ENCODE data around the gene WHRN.

WHRN gene

GRCh38 chr9:114411452-114411851, 93.8 kb downstream of the WHRN start:
- Histone ChIP-seq H3K9me3 (ENCODE audit: insufficient read depth, low read length) (no peaks in the 10 kb centered on the region), H3K27me3 (ENCODE audit: insufficient read depth, insufficient read length) (no peaks in the 10 kb centered on the region), H3K4me1 (ENCODE audit: insufficient read depth, insufficient read length) (peaks cover 35% of the 10 kb centered on the region), H3K4me3 (ENCODE audit: insufficient read length, low read depth) (no peak overlapping the region), H3K9ac (ENCODE audit: insufficient read length, low read depth) (no peak overlapping the region), H3K36me3 (ENCODE audit: insufficient read depth, insufficient read length, low read length) (no peaks in the 10 kb centered on the region)
- TF ChIP-seq YY1 (IDR thresholded peaks at IDR 0.05; ENCODE audit: insufficient read depth, insufficient read length) (no peak), SUZ12 (IDR thresholded peaks at IDR 0.05; ENCODE audit: extremely low read depth, insufficient read depth, insufficient read length) (no peak), ZNF274 (IDR thresholded peaks at IDR 0.05; ENCODE audit: low read depth, low read length) (no peak)
- DNase-seq (ENCODE audit: low read depth, low spot score), result no peak

- peaks cover 38% of the 10 kb centered on the region for H3K4me1 ChIP-seq (ENCODE audit: insufficient read depth, insufficient read length)
- no peaks in the 10 kb centered on the region for H3K36me3 ChIP-seq (ENCODE audit: insufficient read depth, insufficient read length, low read length)
- no peak for DNase-seq (ENCODE audit: low read depth, low spot score)
- no peaks in the 10 kb centered on the region for H3K27me3 ChIP-seq (ENCODE audit: insufficient read depth, insufficient read length)
- H3K9ac ChIP-seq (ENCODE audit: insufficient read length, low read depth), result peak overlapping the region; percentile 5
- H3K4me3 ChIP-seq (ENCODE audit: insufficient read length, low read depth), result no peak overlapping the region
- TF ChIP-seq ZNF274 (IDR thresholded peaks at IDR 0.05; ENCODE audit: low read depth, low read length) (no peak), SUZ12 (IDR thresholded peaks at IDR 0.05; ENCODE audit: extremely low read depth, insufficient read depth, insufficient read length) (no peak), YY1 (IDR thresholded peaks at IDR 0.05; ENCODE audit: insufficient read depth, insufficient read length) (no peak)
- H3K9me3 ChIP-seq (ENCODE audit: insufficient read depth, low read length), result no peaks in the 10 kb centered on the region
These were observed 94.4 kb downstream of the WHRN start for GRCh38 chr9:114410910-114411309.

DNA sequence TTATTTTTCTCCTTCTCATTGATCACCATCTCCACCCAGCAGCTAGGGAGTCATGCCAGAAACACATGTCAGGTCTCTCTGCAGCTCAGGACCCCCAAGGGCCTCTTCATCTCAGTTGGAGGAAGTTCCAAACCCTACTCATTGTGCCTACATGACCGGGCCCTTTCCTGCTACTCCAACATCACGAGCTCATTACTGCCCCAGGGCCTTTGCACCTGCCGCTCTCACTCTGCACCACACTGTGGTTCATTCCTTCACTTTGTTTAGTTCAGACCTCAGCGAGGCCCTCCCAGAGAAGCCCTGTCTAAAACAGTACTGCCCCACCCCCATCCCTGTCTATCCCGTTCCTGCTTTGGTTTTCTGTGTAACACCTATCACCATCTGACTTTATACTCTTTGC, 95.4 kb downstream of the WHRN start:
- no peak overlapping the region for H3K9ac ChIP-seq (ENCODE audit: insufficient read length, low read depth)
- no peak overlapping the region for H3K4me3 ChIP-seq (ENCODE audit: insufficient read length, low read depth)
- TF ChIP-seq SUZ12 (IDR thresholded peaks at IDR 0.05; ENCODE audit: extremely low read depth, insufficient read depth, insufficient read length) (no peak), ZNF274 (IDR thresholded peaks at IDR 0.05; ENCODE audit: low read depth, low read length) (no peak), YY1 (IDR thresholded peaks at IDR 0.05; ENCODE audit: insufficient read depth, insufficient read length) (no peak)
- no peaks in the 10 kb centered on the region for H3K9me3 ChIP-seq (ENCODE audit: insufficient read depth, low read length)
- H3K36me3 ChIP-seq (ENCODE audit: insufficient read depth, insufficient read length, low read length), result no peaks in the 10 kb centered on the region
- H3K4me1 ChIP-seq (ENCODE audit: insufficient read depth, insufficient read length), result peaks cover 38% of the 10 kb centered on the region
- no peak for DNase-seq (ENCODE audit: low read depth, low spot score)
- H3K27me3 ChIP-seq (ENCODE audit: insufficient read depth, insufficient read length), result no peaks in the 10 kb centered on the region

DNA sequence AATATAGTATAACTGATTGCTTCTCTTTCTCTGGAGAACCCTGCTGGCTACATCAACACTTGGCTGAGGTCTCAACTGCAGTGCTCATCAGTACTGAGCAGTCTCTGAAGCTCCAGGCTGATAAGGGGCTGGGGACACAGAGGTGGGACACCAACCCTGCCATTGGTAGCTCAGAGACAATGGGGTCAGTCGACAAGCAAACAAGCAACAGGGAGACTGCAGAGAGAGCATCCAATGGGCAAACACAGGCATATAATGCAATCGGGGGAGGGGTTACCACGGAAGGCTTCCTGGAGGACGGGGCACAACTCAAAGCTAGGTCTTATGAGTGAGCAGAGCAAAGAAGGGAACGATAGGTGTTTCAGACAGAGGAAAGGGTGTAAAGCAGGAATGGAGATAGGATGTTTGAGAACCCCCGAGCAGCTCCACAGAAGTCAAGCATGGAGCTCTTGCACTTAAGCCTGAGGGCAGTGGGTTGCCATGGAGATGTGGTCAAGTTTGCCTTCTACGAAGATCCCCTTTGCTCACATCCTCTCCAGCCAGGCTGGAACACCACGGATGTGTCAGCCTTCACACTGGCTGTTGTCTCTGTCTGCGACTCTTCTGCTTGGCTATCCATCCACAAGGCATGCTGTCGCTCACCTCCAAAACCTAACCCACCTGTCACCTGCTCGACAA, 96.0 kb downstream of the WHRN start:
- Histone ChIP-seq H3K9me3 (ENCODE audit: insufficient read depth, low read length) (no peaks in the 10 kb centered on the region), H3K36me3 (ENCODE audit: insufficient read depth, insufficient read length, low read length) (no peaks in the 10 kb centered on the region), H3K4me3 (ENCODE audit: insufficient read length, low read depth) (no peak overlapping the region), H3K27me3 (ENCODE audit: insufficient read depth, insufficient read length) (no peaks in the 10 kb centered on the region), H3K9ac (ENCODE audit: insufficient read length, low read depth) (no peak overlapping the region), H3K4me1 (ENCODE audit: insufficient read depth, insufficient read length) (peaks cover 38% of the 10 kb centered on the region)
- TF ChIP-seq SUZ12 (IDR thresholded peaks at IDR 0.05; ENCODE audit: extremely low read depth, insufficient read depth, insufficient read length) (no peak), YY1 (IDR thresholded peaks at IDR 0.05; ENCODE audit: insufficient read depth, insufficient read length) (no peak), ZNF274 (IDR thresholded peaks at IDR 0.05; ENCODE audit: low read depth, low read length) (no peak)
- no peak for DNase-seq (ENCODE audit: low read depth, low spot score)

DNA sequence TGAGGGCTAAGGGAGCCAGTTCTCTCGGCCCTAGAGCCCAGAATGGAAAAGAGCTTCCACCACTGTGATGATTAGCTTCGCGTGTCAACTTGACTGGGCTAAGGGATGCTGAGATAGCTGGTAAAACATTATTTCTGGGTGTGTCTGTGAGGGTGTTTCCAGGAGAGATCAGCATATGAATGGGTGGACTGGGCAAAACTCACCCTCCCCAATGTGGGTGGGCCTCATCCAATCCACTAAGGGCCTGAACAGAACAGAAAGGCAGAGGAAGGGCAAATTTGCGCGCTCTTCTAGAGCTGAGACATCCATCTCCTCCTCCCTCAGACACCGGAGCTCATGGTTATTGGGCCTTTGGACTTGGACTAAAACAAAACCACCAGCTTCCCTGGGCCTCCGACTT, 96.6 kb downstream of the WHRN start:
- no peak for DNase-seq (ENCODE audit: low read depth, low spot score)
- no peak for TF ChIP-seq ZNF274 (IDR thresholded peaks at IDR 0.05; ENCODE audit: low read depth, low read length)
- peaks cover 36% of the 10 kb centered on the region for H3K4me1 ChIP-seq (ENCODE audit: insufficient read depth, insufficient read length)
- no peaks in the 10 kb centered on the region for H3K36me3 ChIP-seq (ENCODE audit: insufficient read depth, insufficient read length, low read length)
- no peaks in the 10 kb centered on the region for H3K27me3 ChIP-seq (ENCODE audit: insufficient read depth, insufficient read length)
- H3K9ac ChIP-seq (ENCODE audit: insufficient read length, low read depth), result no peak overlapping the region
- H3K9me3 ChIP-seq (ENCODE audit: insufficient read depth, low read length), result no peaks in the 10 kb centered on the region
- no peak overlapping the region for H3K4me3 ChIP-seq (ENCODE audit: insufficient read length, low read depth)

GRCh38 chr9:114407889-114408288, 97.4 kb downstream of the WHRN start:
- peaks cover 31% of the 10 kb centered on the region for H3K4me1 ChIP-seq (ENCODE audit: insufficient read depth, insufficient read length)
- H3K27me3 ChIP-seq (ENCODE audit: insufficient read depth, insufficient read length), result no peaks in the 10 kb centered on the region
- H3K9me3 ChIP-seq (ENCODE audit: insufficient read depth, low read length), result no peaks in the 10 kb centered on the region
- TF ChIP-seq ZNF274 (IDR thresholded peaks at IDR 0.05; ENCODE audit: low read depth, low read length) (no peak), YY1 (IDR thresholded peaks at IDR 0.05; ENCODE audit: insufficient read depth, insufficient read length) (no peak), SUZ12 (IDR thresholded peaks at IDR 0.05; ENCODE audit: extremely low read depth, insufficient read depth, insufficient read length) (no peak)
- no peak overlapping the region for H3K4me3 ChIP-seq (ENCODE audit: insufficient read length, low read depth)
- H3K36me3 ChIP-seq (ENCODE audit: insufficient read depth, insufficient read length, low read length), result peaks cover 3% of the 10 kb centered on the region
- no peak for DNase-seq (ENCODE audit: low read depth, low spot score)
- no peak overlapping the region for H3K9ac ChIP-seq (ENCODE audit: insufficient read length, low read depth)

- Histone ChIP-seq H3K36me3 (ENCODE audit: insufficient read depth, insufficient read length, low read length) (peaks cover 10% of the 10 kb centered on the region), H3K9ac (ENCODE audit: insufficient read length, low read depth) (peak overlapping the region; percentile 7), H3K9me3 (ENCODE audit: insufficient read depth, low read length) (no peaks in the 10 kb centered on the region), H3K27me3 (ENCODE audit: insufficient read depth, insufficient read length) (no peaks in the 10 kb centered on the region), H3K4me1 (ENCODE audit: insufficient read depth, insufficient read length) (peaks cover 30% of the 10 kb centered on the region), H3K4me3 (ENCODE audit: insufficient read length, low read depth) (no peak overlapping the region)
- DNase-seq (ENCODE audit: low read depth, low spot score), result no peak
- TF ChIP-seq YY1 (IDR thresholded peaks at IDR 0.05; ENCODE audit: insufficient read depth, insufficient read length) (no peak), SUZ12 (IDR thresholded peaks at IDR 0.05; ENCODE audit: extremely low read depth, insufficient read depth, insufficient read length) (no peak), ZNF274 (IDR thresholded peaks at IDR 0.05; ENCODE audit: low read depth, low read length) (no peak)
These were observed 98.8 kb downstream of the WHRN start for GRCh38 chr9:114406441-114406840.

Data from NT2/D1 (cell line).